Omental fat pad (tissue), 4 donors: ENCODE measurements around the gene ESD. TPM values are rescaled to one million over a fixed set of nuclear protein-coding genes. Genes with fewer than 3 reads are reported as not detected.

Experiments
- ATAC-seq: fragments of 150-250 bp; one replicate; pipeline ENCODE4 v1.9.1; 2016; ENCODE audit warnings: mild to moderate bottlenecking, moderate library complexity; ENCODE audit not compliant: low FRiP score
- DNase-seq: peaks from one replicate; pipeline ENCODE4 v3.0.0-alpha.2; 2019; ENCODE audit warnings: low spot score
- total RNA-seq, 4 donors: library from RNA; depleted of rRNA; stranded (reverse); fragments of >200 nt; gene quantifications; one replicate each; pipeline ENCODE4 v1.1.0, GENCODE V29; 2016
- TF ChIP-seq, protein P1 (sequence below), 3 donors: fragments of 450-650 bp; IDR thresholded peaks; one replicate each; pipeline ENCODE4 v1.5.1; 2016 to 2017; ENCODE audit warnings: antibody characterized with exemption in 3 of 3, mild to moderate bottlenecking in 3 of 3, moderate library complexity in 2 of 3

Gene ESD
- total RNA-seq, 4 donors from 2014 or later, result 62.6 to 120 (median 102) TPM

DNA sequence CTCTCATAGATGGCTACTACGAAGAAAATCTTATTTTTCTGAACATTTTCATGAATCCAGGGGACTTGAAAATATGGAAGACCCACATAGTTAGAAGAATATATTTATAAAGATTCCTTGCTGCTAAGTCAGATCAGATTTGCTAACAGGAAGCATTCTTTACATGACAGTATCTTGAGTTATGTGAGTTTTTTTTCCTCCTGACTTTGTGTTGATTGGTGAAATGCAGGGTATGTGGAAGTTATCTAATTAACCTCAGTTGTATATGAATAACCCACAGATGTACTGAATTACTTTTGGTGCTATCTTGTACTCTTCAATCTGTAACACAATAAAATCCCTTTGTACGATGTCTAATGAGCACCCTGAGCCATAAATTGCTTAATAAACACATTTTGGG lies 53.8 kb downstream of the ESD start:
- TF ChIP-seq, protein P1, sequence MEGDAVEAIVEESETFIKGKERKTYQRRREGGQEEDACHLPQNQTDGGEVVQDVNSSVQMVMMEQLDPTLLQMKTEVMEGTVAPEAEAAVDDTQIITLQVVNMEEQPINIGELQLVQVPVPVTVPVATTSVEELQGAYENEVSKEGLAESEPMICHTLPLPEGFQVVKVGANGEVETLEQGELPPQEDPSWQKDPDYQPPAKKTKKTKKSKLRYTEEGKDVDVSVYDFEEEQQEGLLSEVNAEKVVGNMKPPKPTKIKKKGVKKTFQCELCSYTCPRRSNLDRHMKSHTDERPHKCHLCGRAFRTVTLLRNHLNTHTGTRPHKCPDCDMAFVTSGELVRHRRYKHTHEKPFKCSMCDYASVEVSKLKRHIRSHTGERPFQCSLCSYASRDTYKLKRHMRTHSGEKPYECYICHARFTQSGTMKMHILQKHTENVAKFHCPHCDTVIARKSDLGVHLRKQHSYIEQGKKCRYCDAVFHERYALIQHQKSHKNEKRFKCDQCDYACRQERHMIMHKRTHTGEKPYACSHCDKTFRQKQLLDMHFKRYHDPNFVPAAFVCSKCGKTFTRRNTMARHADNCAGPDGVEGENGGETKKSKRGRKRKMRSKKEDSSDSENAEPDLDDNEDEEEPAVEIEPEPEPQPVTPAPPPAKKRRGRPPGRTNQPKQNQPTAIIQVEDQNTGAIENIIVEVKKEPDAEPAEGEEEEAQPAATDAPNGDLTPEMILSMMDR (IDR thresholded peaks at IDR 0.05), result no peak
- DNase-seq (no peak), ATAC-seq (no peak)

- ATAC-seq, result no peak
- TF ChIP-seq, protein P1 (IDR thresholded peaks at IDR 0.05), result no peak
- DNase-seq, result no peak
Measured at GRCh38 chr13:46739447-46740098, 57.4 kb downstream of the ESD start.

GRCh38 chr13:46738766-46739165 lies 58.2 kb downstream of the ESD start:
- TF ChIP-seq, protein P1 (IDR thresholded peaks at IDR 0.05), result no peak
- no peak for DNase-seq
- ATAC-seq, result no peak

- TF ChIP-seq, protein P1 (IDR thresholded peaks at IDR 0.05), result no peak
- ATAC-seq, result no peak
- no peak for DNase-seq
Measured at GRCh38 chr13:46738055-46738454, 58.9 kb downstream of the ESD start.

GRCh38 chr13:46736541-46737310 lies 60.2 kb downstream of the ESD start:
- TF ChIP-seq, protein P1 (IDR thresholded peaks at IDR 0.05), result no peak
- no peak for ATAC-seq

DNA sequence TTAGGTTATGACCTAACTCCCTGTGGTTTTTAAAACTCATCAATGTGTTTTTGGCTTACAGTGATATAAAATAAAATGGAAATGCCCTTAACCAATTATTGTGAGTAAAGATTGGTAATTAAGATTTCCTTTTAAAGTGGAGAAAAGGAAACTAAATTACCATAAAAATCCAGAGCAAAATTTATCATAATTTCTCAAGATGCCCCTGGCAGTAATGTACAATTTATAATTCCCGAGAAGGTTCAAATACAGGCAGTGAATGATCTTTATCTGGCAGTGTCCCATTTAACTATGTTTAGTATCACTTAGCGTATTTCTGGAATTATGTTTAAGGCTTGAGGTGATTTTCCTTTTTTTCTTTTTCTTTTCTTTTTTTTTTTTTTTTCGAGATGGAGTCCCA lies 61.5 kb downstream of the ESD start:
- no peak for DNase-seq
- TF ChIP-seq, protein P1 (IDR thresholded peaks at IDR 0.05), result no peak
- ATAC-seq, result no peak

More at GRCh38 chr13:46736541-46737310, 60.2 kb downstream of the ESD start:
- no peak for DNase-seq

DNA sequence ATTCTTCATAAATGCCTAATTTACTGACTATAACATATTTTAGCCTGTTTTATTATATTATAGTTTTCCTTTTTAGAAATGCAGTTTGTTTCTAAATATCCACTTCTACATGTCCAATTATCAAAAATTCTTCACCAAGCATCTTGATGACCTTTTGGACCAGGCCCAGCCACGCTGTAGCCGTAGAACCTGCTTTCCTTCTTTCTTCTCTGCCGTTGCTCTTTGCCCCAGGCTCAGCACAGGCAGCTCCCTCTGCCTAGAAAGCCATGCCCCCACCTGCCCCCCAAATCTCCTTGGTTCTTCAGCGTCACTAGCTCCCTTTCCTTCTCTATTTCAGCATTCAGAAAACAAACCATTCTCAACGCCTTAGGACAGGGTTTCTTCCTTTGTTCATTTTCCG lies 65.4 kb downstream of the ESD start:
- TF ChIP-seq, protein P1 (IDR thresholded peaks at IDR 0.05), result no peak
- DNase-seq (no peak), ATAC-seq (no peak)
